Measurements from ENCODE around the gene PDZD8. TPM values are rescaled to one million over a fixed set of nuclear protein-coding genes. Genes with fewer than 3 reads are reported as not detected.

PDZD8 gene
- total and polyA plus RNA-seq, 2 donors from 2014 or later = 7.4 to 41.9 TPM

DNA sequence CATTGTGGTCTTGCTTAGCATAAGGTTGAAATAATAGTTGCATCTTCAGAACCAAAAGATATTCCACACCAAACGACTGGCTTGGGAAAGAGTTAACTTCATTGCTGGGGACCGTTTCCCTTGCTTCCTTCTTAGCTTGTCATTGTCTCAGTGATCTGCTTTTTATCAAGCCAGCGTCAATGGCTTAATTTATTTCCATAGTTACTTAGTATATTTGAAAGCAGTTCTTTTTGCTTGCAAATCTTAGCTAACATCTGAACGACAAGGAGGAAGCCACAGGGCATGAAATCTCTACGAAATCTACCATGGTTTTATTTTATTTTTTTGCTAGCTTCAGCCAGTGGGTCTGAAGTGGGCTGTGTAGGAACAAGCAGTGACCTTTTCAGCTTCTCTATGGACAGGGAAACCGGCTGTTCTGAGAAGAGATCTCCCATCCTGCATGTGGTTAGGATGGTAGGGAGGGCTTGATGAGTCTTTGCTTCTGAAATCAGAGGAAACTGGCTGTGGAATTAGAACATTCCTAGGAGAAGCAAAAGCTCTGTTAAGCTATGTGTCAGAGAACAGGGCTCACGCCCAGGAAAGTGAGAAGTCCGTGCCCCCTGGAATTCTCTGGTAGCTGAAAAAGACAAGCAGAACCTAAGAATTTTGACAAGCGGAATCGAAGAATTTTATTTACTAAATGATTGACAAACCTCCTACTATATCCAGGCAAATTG lies 126.3 kb downstream of the PDZD8 start:
- H3K9ac ChIP-seq (ENCODE audit: low read length in 3 of 3) = no peak overlapping the region
- DNase-seq (no peak), FAIRE-seq (no peak)
- no peaks in the 10 kb centered on the region for H3K4me1 ChIP-seq (ENCODE audit: control insufficient read depth in 2 of 3, insufficient read depth in 2 of 3, low read depth in 1 of 3, low read length in 3 of 3)
- no peak overlapping the region for H3K4me3 ChIP-seq (ENCODE audit: low read length in 3 of 3)
- no peak overlapping the region for H3K27ac ChIP-seq (ENCODE audit: low read depth in 2 of 2, low read length in 2 of 2)
- intact Hi-C loops (cut with DNase I) = no loop called here
- H3K27me3 ChIP-seq (ENCODE audit: control insufficient read depth, insufficient read depth, low read length) = no peaks in the 10 kb centered on the region
- H3K36me3 ChIP-seq (ENCODE audit: control insufficient read depth in 2 of 3, insufficient read depth in 3 of 3, low read length in 3 of 3) = no peaks in the 10 kb centered on the region
- TF ChIP-seq, protein P1, sequence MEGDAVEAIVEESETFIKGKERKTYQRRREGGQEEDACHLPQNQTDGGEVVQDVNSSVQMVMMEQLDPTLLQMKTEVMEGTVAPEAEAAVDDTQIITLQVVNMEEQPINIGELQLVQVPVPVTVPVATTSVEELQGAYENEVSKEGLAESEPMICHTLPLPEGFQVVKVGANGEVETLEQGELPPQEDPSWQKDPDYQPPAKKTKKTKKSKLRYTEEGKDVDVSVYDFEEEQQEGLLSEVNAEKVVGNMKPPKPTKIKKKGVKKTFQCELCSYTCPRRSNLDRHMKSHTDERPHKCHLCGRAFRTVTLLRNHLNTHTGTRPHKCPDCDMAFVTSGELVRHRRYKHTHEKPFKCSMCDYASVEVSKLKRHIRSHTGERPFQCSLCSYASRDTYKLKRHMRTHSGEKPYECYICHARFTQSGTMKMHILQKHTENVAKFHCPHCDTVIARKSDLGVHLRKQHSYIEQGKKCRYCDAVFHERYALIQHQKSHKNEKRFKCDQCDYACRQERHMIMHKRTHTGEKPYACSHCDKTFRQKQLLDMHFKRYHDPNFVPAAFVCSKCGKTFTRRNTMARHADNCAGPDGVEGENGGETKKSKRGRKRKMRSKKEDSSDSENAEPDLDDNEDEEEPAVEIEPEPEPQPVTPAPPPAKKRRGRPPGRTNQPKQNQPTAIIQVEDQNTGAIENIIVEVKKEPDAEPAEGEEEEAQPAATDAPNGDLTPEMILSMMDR (IDR thresholded peaks at IDR 0.05; ENCODE audit: borderline replicate concordance, extremely low read depth, insufficient read depth) = no peak
- no peaks in the 10 kb centered on the region for H3K9me3 ChIP-seq (ENCODE audit: control insufficient read depth in 2 of 3, insufficient read depth in 1 of 3, low read length in 3 of 3)

- Histone ChIP-seq H3K27ac (ENCODE audit: low read depth in 2 of 2, low read length in 2 of 2) (no peak overlapping the region), H3K9ac (ENCODE audit: low read length in 3 of 3) (no peak overlapping the region), H3K4me3 (ENCODE audit: low read length in 3 of 3) (no peak overlapping the region), H3K9me3 (ENCODE audit: control insufficient read depth in 2 of 3, insufficient read depth in 1 of 3, low read length in 3 of 3) (no peaks in the 10 kb centered on the region), H3K36me3 (ENCODE audit: control insufficient read depth in 2 of 3, insufficient read depth in 3 of 3, low read length in 3 of 3) (no peaks in the 10 kb centered on the region), H3K27me3 (ENCODE audit: control insufficient read depth, insufficient read depth, low read length) (peaks cover 2% of the 10 kb centered on the region), H3K4me1 (ENCODE audit: control insufficient read depth in 2 of 3, insufficient read depth in 2 of 3, low read depth in 1 of 3, low read length in 3 of 3) (no peaks in the 10 kb centered on the region)
- DNase-seq (no peak), FAIRE-seq (no peak)
- intact Hi-C loops (cut with DNase I) = no loop called here
- TF ChIP-seq, protein P1 (IDR thresholded peaks at IDR 0.05; ENCODE audit: borderline replicate concordance, extremely low read depth, insufficient read depth) = no peak
Observed at GRCh38 chr10:117246997-117247671, 128.1 kb downstream of the PDZD8 start.

- no peak for DNase-seq
- no peaks in the 10 kb centered on the region for H3K4me1 ChIP-seq (ENCODE audit: control insufficient read depth in 2 of 3, insufficient read depth in 2 of 3, low read depth in 1 of 3, low read length in 3 of 3)
- intact Hi-C loops (cut with DNase I) = no loop called here
- no peak for FAIRE-seq
- H3K27me3 ChIP-seq (ENCODE audit: control insufficient read depth, insufficient read depth, low read length) = peaks cover 6% of the 10 kb centered on the region
- no peaks in the 10 kb centered on the region for H3K9me3 ChIP-seq (ENCODE audit: control insufficient read depth in 2 of 3, insufficient read depth in 1 of 3, low read length in 3 of 3)
- H3K9ac ChIP-seq (ENCODE audit: low read length in 3 of 3) = no peak overlapping the region
- H3K27ac ChIP-seq (ENCODE audit: low read depth in 2 of 2, low read length in 2 of 2) = no peak overlapping the region
- no peaks in the 10 kb centered on the region for H3K36me3 ChIP-seq (ENCODE audit: control insufficient read depth in 2 of 3, insufficient read depth in 3 of 3, low read length in 3 of 3)
- TF ChIP-seq, protein P1 (IDR thresholded peaks at IDR 0.05; ENCODE audit: borderline replicate concordance, extremely low read depth, insufficient read depth) = no peak
- no peak overlapping the region for H3K4me3 ChIP-seq (ENCODE audit: low read length in 3 of 3)
Observed at GRCh38 chr10:117242463-117242832, 132.8 kb downstream of the PDZD8 start.

All from kidney (tissue), 14 donors.